ENCODE measurements around the gene ATAD3C. TPM values are rescaled to one million over a fixed set of nuclear protein-coding genes. Genes with fewer than 3 reads are reported as not detected.
"Not testable (repeated sequence)": the region's sequence is repeated elsewhere in the genome, so short reads cannot be mapped to it uniquely, and the experiment has no call there.

Gene ATAD3C
- total RNA-seq, 1 donor from 2014 or later = 1.8 TPM

- H3K36me3 Mint-ChIP-seq (ENCODE audit: low read depth, unreplicated experiment); H3K9me3 Mint-ChIP-seq (ENCODE audit: unreplicated experiment); H3K4me2 ChIP-seq (ENCODE audit: low read length); DNase-seq (ENCODE audit: low read depth); FAIRE-seq; H3K27ac ChIP-seq (ENCODE audit: low read depth, low read length); H3K9ac ChIP-seq (ENCODE audit: low read length); H3K27me3 ChIP-seq (ENCODE audit: insufficient read depth, low read length); H2AFZ ChIP-seq (ENCODE audit: low read depth, low read length); H3K36me3 ChIP-seq (ENCODE audit: insufficient read depth, low read length); H4K20me1 ChIP-seq (ENCODE audit: insufficient read depth, low read length); H3K27me3 Mint-ChIP-seq (ENCODE audit: low read depth, unreplicated experiment); H3K27ac Mint-ChIP-seq (ENCODE audit: unreplicated experiment); H3K9me3 ChIP-seq (ENCODE audit: insufficient read depth, low read depth, low read length); H3K4me3 ChIP-seq (ENCODE audit: insufficient read depth, low read depth, low read length); H3K4me1 Mint-ChIP-seq (ENCODE audit: low read depth, unreplicated experiment); H3K4me1 ChIP-seq (ENCODE audit: insufficient read depth, low read length): not testable (repeated sequence)
- peaks cover 31% of the 10 kb centered on the region for H3K79me2 ChIP-seq (ENCODE audit: insufficient read depth, low read length)
- peak overlapping the region; percentile 57 for H3K4me3 Mint-ChIP-seq (ENCODE audit: unreplicated experiment)
These were observed 64.9 kb downstream of the ATAD3C start for GRCh38 chr1:1514376-1514775.

- not testable (repeated sequence) for H3K27me3 Mint-ChIP-seq (ENCODE audit: low read depth, unreplicated experiment); H3K36me3 Mint-ChIP-seq (ENCODE audit: low read depth, unreplicated experiment); H3K4me1 Mint-ChIP-seq (ENCODE audit: low read depth, unreplicated experiment); H3K4me2 ChIP-seq (ENCODE audit: low read length); H3K36me3 ChIP-seq (ENCODE audit: insufficient read depth, low read length); H3K4me1 ChIP-seq (ENCODE audit: insufficient read depth, low read length); H2AFZ ChIP-seq (ENCODE audit: low read depth, low read length); H3K27me3 ChIP-seq (ENCODE audit: insufficient read depth, low read length); H3K4me3 Mint-ChIP-seq (ENCODE audit: unreplicated experiment); DNase-seq (ENCODE audit: low read depth); H3K27ac Mint-ChIP-seq (ENCODE audit: unreplicated experiment); H3K9me3 Mint-ChIP-seq (ENCODE audit: unreplicated experiment); H3K9ac ChIP-seq (ENCODE audit: low read length); H3K4me3 ChIP-seq (ENCODE audit: insufficient read depth, low read depth, low read length); H3K9me3 ChIP-seq (ENCODE audit: insufficient read depth, low read depth, low read length); H3K27ac ChIP-seq (ENCODE audit: low read depth, low read length); FAIRE-seq
- peaks cover 14% of the 10 kb centered on the region for H4K20me1 ChIP-seq (ENCODE audit: insufficient read depth, low read length)
- H3K79me2 ChIP-seq (ENCODE audit: insufficient read depth, low read length) = peaks cover 34% of the 10 kb centered on the region
These were observed 67.4 kb downstream of the ATAD3C start for GRCh38 chr1:1516923-1517322.

- DNase-seq (ENCODE audit: low read depth) (no peak), FAIRE-seq (no peak)
- Mint-ChIP-seq H3K36me3 (ENCODE audit: low read depth, unreplicated experiment) (peaks cover 8% of the 10 kb centered on the region), H3K9me3 (ENCODE audit: unreplicated experiment) (no peaks in the 10 kb centered on the region), H3K4me1 (ENCODE audit: low read depth, unreplicated experiment) (peaks cover 4% of the 10 kb centered on the region), H3K27ac (ENCODE audit: unreplicated experiment) (peak overlapping the region; percentile 26), H3K27me3 (ENCODE audit: low read depth, unreplicated experiment) (no peaks in the 10 kb centered on the region), H3K4me3 (ENCODE audit: unreplicated experiment) (no peak overlapping the region)
- Histone ChIP-seq H3K36me3 (ENCODE audit: insufficient read depth, low read length) (peaks cover 2% of the 10 kb centered on the region), H3K79me2 (ENCODE audit: insufficient read depth, low read length) (peaks cover 31% of the 10 kb centered on the region), H3K27ac (ENCODE audit: low read depth, low read length) (no peak overlapping the region), H3K9ac (ENCODE audit: low read length) (no peak overlapping the region), H3K4me3 (ENCODE audit: insufficient read depth, low read depth, low read length) (no peak overlapping the region), H3K4me2 (ENCODE audit: low read length) (no peak overlapping the region), H4K20me1 (ENCODE audit: insufficient read depth, low read length) (peaks cover 14% of the 10 kb centered on the region), H2AFZ (ENCODE audit: low read depth, low read length) (no peak overlapping the region), H3K4me1 (ENCODE audit: insufficient read depth, low read length) (no peaks in the 10 kb centered on the region), H3K27me3 (ENCODE audit: insufficient read depth, low read length) (no peaks in the 10 kb centered on the region), H3K9me3 (ENCODE audit: insufficient read depth, low read depth, low read length) (no peaks in the 10 kb centered on the region)
- TF ChIP-seq CTCF (IDR thresholded peaks at IDR 0.05; ENCODE audit: insufficient read depth, low read depth, low read length) = no peak
These were observed 68.6 kb downstream of the ATAD3C start for GRCh38 chr1:1517973-1518620.

- H3K4me2 ChIP-seq (ENCODE audit: low read length); H3K4me3 Mint-ChIP-seq (ENCODE audit: unreplicated experiment); H3K9me3 Mint-ChIP-seq (ENCODE audit: unreplicated experiment); H3K4me1 Mint-ChIP-seq (ENCODE audit: low read depth, unreplicated experiment); H2AFZ ChIP-seq (ENCODE audit: low read depth, low read length); DNase-seq (ENCODE audit: low read depth); H3K4me3 ChIP-seq (ENCODE audit: insufficient read depth, low read depth, low read length); H3K36me3 ChIP-seq (ENCODE audit: insufficient read depth, low read length); H3K27me3 ChIP-seq (ENCODE audit: insufficient read depth, low read length); H3K4me1 ChIP-seq (ENCODE audit: insufficient read depth, low read length); H3K27me3 Mint-ChIP-seq (ENCODE audit: low read depth, unreplicated experiment); H3K9ac ChIP-seq (ENCODE audit: low read length); H3K9me3 ChIP-seq (ENCODE audit: insufficient read depth, low read depth, low read length); H3K27ac ChIP-seq (ENCODE audit: low read depth, low read length); H3K27ac Mint-ChIP-seq (ENCODE audit: unreplicated experiment); FAIRE-seq; H3K36me3 Mint-ChIP-seq (ENCODE audit: low read depth, unreplicated experiment): not testable (repeated sequence)
- Histone ChIP-seq H4K20me1 (ENCODE audit: insufficient read depth, low read length) (peaks cover 14% of the 10 kb centered on the region), H3K79me2 (ENCODE audit: insufficient read depth, low read length) (peaks cover 28% of the 10 kb centered on the region)
These were observed 69.1 kb downstream of the ATAD3C start for GRCh38 chr1:1518621-1519007.

Other genes starting within 250 kb of the ATAD3C start
- 0.65 and 0.66 TPM in 2 replicates for gene TNFRSF18, start 243.1 kb upstream of the ATAD3C start, total RNA-seq
- 0.34 and 0.41 TPM in 2 replicates for gene TNFRSF4, start 235.5 kb upstream of the ATAD3C start, total RNA-seq
- gene SDF4, start 217.7 kb upstream of the ATAD3C start, total RNA-seq = 175 and 180 TPM in 2 replicates
- 22.4 and 27.5 TPM in 2 replicates for gene B3GALT6, start 217.5 kb upstream of the ATAD3C start, total RNA-seq
- gene C1QTNF12, start 203.0 kb upstream of the ATAD3C start, total RNA-seq = 3.9 and 4.7 TPM in 2 replicates
- gene UBE2J2, start 175.8 kb upstream of the ATAD3C start, total RNA-seq = 58.7 and 67.4 TPM in 2 replicates
- 4.4 and 5.0 TPM in 2 replicates for gene SCNN1D, start 169.3 kb upstream of the ATAD3C start, total RNA-seq
- gene ACAP3, start 141.8 kb upstream of the ATAD3C start, total RNA-seq = 60.2 and 64.0 TPM in 2 replicates
- 28.0 and 29.4 TPM in 2 replicates for gene PUSL1, start 141.1 kb upstream of the ATAD3C start, total RNA-seq
- gene INTS11, start 125.0 kb upstream of the ATAD3C start, total RNA-seq = 75.9 and 84.8 TPM in 2 replicates
- 25.6 and 28.5 TPM in 2 replicates for gene CPTP, start 124.9 kb upstream of the ATAD3C start, total RNA-seq
- gene TAS1R3, start 118.4 kb upstream of the ATAD3C start, total RNA-seq = 0.41 and 0.50 TPM in 2 replicates
- gene DVL1, start 100.3 kb upstream of the ATAD3C start, total RNA-seq = 54.0 and 55.0 TPM in 2 replicates
- 112 and 139 TPM in 2 replicates for gene MXRA8, start 91.1 kb upstream of the ATAD3C start, total RNA-seq
- 135 and 139 TPM in 2 replicates for gene AURKAIP1, start 74.5 kb upstream of the ATAD3C start, total RNA-seq
- gene CCNL2, start 50.4 kb upstream of the ATAD3C start, total RNA-seq = 194 and 197 TPM in 2 replicates
- 87.3 and 88.5 TPM in 2 replicates for gene MRPL20, start 42.4 kb upstream of the ATAD3C start, total RNA-seq
- 0.64 TPM in 1 of 2 replicates, not detected in the other for gene ANKRD65, start 28.4 kb upstream of the ATAD3C start, total RNA-seq
- 60.4 and 81.2 TPM in 2 replicates for gene VWA1, start 14.0 kb upstream of the ATAD3C start, total RNA-seq
- gene ATAD3B, start 22.1 kb downstream of the ATAD3C start, total RNA-seq = 55.3 and 63.0 TPM in 2 replicates
- gene ATAD3A, start 62.5 kb downstream of the ATAD3C start, total RNA-seq = 51.1 and 54.9 TPM in 2 replicates
- gene TMEM240, start 90.9 kb downstream of the ATAD3C start, total RNA-seq = 7.0 and 9.0 TPM in 2 replicates
- 143 and 145 TPM in 2 replicates for gene SSU72, start 125.2 kb downstream of the ATAD3C start, total RNA-seq
- 7.4 and 8.7 TPM in 2 replicates for gene FNDC10, start 150.4 kb downstream of the ATAD3C start, total RNA-seq
- 73.6 and 80.1 TPM in 2 replicates for gene MIB2, start 165.8 kb downstream of the ATAD3C start, total RNA-seq
- gene MMP23B, start 182.5 kb downstream of the ATAD3C start, total RNA-seq = 40.1 and 40.7 TPM in 2 replicates
- 21.1 and 23.4 TPM in 2 replicates for gene CDK11B, start 209.3 kb downstream of the ATAD3C start, total RNA-seq
- 45.1 and 47.7 TPM in 2 replicates for gene SLC35E2B, start 243.1 kb downstream of the ATAD3C start, total RNA-seq